ENCODE data around the gene FBXL12. TPM values are rescaled to one million over a fixed set of nuclear protein-coding genes. Genes with fewer than 3 reads are reported as not detected.
"Not testable (repeated sequence)": the region's sequence is repeated elsewhere in the genome, so short reads cannot be mapped to it uniquely, and the experiment has no call there.

Gene FBXL12
- total and polyA plus RNA-seq, 2 experiments from 2014 or later = 23.5 to 25.4 TPM

DNA sequence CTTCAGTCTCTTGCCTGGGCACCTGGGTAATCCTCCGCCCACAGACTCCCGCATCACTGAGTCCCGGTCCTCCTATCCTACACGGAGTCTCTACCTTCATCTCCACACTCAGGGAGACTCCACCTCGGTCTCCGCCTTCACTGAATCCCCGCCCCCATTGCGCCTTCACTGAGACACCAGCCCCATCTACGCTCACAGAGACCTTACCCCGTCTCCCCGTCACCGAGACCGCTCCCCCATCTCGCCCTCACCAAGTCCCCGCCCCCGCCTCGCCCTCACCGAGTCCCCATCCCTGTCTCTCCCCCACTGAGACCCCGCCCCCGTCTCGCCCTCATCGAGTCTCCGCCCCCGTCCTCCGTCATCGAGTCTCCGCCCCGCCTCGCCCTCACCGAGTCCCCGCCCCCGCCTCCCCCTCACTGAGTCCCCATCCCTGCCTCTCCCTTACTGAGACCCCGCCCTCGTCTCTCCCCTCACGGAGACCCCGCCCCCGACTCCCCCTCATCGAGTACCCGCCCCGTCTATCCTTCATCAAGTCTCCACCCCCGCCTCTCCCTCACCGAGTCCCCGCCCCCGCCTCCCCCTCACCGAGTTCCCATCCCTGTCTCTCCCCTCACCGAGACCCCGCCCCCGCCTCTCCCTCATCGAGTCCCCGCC lies 27.2 kb downstream of the FBXL12 start:
- peaks cover 13% of the 10 kb centered on the region for H3K27me3 Mint-ChIP-seq (ENCODE audit: insufficient read depth, low read depth, poor library complexity)
- H3K4me3 ChIP-seq = peak overlapping the region; percentile 65
- DNase-seq (ENCODE audit: low spot score) (peak; percentile 98), ATAC-seq (peak; percentile 75)
- peak overlapping the region; percentile 47 for H3K27ac ChIP-seq (ENCODE audit: low read depth)
- H3K9me2 ChIP-seq (ENCODE audit: insufficient read depth) = no peaks in the 10 kb centered on the region; the same call in 1 of the 2 replicates
- no peaks in the 10 kb centered on the region for H4K20me1 ChIP-seq (replicated peaks; ENCODE audit: insufficient read depth)
- no peaks in the 10 kb centered on the region for H3K27me3 ChIP-seq (ENCODE audit: insufficient read depth)
- H3K4me1 Mint-ChIP-seq = peaks cover 32% of the 10 kb centered on the region
- H3K4me3 Mint-ChIP-seq = peak overlapping the region; percentile 80
- H3K36me3 ChIP-seq (ENCODE audit: insufficient read depth) = peaks cover 4% of the 10 kb centered on the region; the same call in 1 of the 2 replicates
- peak overlapping the region; percentile 58 for H3K4me2 ChIP-seq
- H2AFZ ChIP-seq = no peak overlapping the region
- peak overlapping the region; percentile 90 for H3K27ac Mint-ChIP-seq
- H3K9me3 Mint-ChIP-seq = peaks cover 8% of the 10 kb centered on the region
- TF ChIP-seq CREB1 (CRISPR knock-in tag; IDR thresholded peaks at IDR 0.05; ENCODE audit: low read depth) = peak; percentile 57; the same call in 1 of the 2 replicates
- TF ChIP-seq POLR2AphosphoS5 (IDR thresholded peaks at IDR 0.05; ENCODE audit: low read depth) = peak; percentile 36; the same call in 1 of the 2 replicates
- no peak for TF ChIP-seq JUNB (IDR thresholded peaks at IDR 0.05; ENCODE audit: unreplicated experiment)
- TF ChIP-seq ZNF331 (CRISPR knock-in tag; IDR thresholded peaks at IDR 0.05; ENCODE audit: low read depth) = no peak
- H3K4me1 ChIP-seq (ENCODE audit: insufficient read depth) = peaks cover 41% of the 10 kb centered on the region
- H3F3A ChIP-seq (replicated peaks; ENCODE audit: low read depth) = peaks cover 22% of the 10 kb centered on the region
- peaks cover 22% of the 10 kb centered on the region for H3K36me3 Mint-ChIP-seq (ENCODE audit: low read depth)
- peaks cover 8% of the 10 kb centered on the region; the same call in 1 of the 2 replicates for H3K79me2 ChIP-seq (replicated peaks; ENCODE audit: insufficient read depth)

DNA sequence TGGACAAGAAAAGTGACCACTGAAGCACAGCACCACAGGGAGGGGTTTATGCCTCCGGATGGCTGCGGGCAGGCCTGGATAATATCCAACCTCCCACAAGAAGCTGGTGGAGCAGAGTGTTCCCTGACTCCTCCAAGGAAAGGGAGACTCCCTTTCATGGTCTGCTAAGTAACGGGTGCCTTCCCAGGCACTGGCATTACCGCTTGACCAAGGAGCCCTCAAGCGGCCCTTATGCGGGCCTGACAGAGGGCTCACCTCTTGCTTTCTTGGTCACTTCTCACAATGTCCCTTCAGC lies 27.9 kb downstream of the FBXL12 start:
- Mint-ChIP-seq H3K27me3 (ENCODE audit: insufficient read depth, low read depth, poor library complexity) (peaks cover 13% of the 10 kb centered on the region), H3K4me1 (peaks cover 36% of the 10 kb centered on the region), H3K9me3 (peaks cover 10% of the 10 kb centered on the region), H3K4me3 (peak overlapping the region; percentile 80), H3K36me3 (ENCODE audit: low read depth) (peaks cover 19% of the 10 kb centered on the region)
- Histone ChIP-seq H3K4me1 (ENCODE audit: insufficient read depth) (peaks cover 45% of the 10 kb centered on the region), H3K4me3 (peak overlapping the region; percentile 42), H3K4me2 (peak overlapping the region; percentile 58), H3K27ac (ENCODE audit: low read depth) (peak overlapping the region; percentile 47), H3F3A (replicated peaks; ENCODE audit: low read depth) (peaks cover 26% of the 10 kb centered on the region)
- H3K27me3 ChIP-seq (ENCODE audit: insufficient read depth); DNase-seq (ENCODE audit: low spot score); H3K79me2 ChIP-seq (replicated peaks; ENCODE audit: insufficient read depth); H3K9me2 ChIP-seq (ENCODE audit: insufficient read depth); H3K27ac Mint-ChIP-seq; H2AFZ ChIP-seq; ATAC-seq; H3K36me3 ChIP-seq (ENCODE audit: insufficient read depth); H4K20me1 ChIP-seq (replicated peaks; ENCODE audit: insufficient read depth): not testable (repeated sequence)

DNA sequence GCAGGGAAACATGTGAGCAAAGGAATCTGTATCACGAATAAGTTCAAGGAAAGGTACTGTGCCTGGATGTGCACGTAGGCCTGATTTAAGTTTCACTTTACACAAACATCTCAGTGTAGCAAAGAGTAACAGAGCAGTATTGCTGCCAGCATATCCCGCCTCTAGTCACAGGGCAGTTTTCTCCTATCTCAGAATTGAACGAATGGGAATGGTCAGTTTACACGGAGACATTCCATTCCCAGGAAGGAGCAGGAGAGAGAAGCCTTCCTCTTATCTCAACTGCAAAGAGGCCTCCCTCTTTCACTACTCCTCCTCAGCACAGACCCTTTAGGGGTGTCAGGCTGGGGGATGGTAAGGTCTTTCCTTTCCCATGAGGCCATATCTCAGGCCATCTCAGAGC lies 29.3 kb downstream of the FBXL12 start:
- H3K4me1 ChIP-seq (ENCODE audit: insufficient read depth) = peaks cover 49% of the 10 kb centered on the region
- not testable (repeated sequence) for H4K20me1 ChIP-seq (replicated peaks; ENCODE audit: insufficient read depth); H3K9me2 ChIP-seq (ENCODE audit: insufficient read depth); DNase-seq (ENCODE audit: low spot score); H3K4me3 Mint-ChIP-seq; ATAC-seq; H3K27me3 ChIP-seq (ENCODE audit: insufficient read depth); H3K36me3 ChIP-seq (ENCODE audit: insufficient read depth)
- H3K79me2 ChIP-seq (replicated peaks; ENCODE audit: insufficient read depth) = peaks cover 13% of the 10 kb centered on the region
- H2AFZ ChIP-seq = peak overlapping the region; percentile 47; the same call in 1 of the 2 replicates
- peaks cover 10% of the 10 kb centered on the region for H3K9me3 Mint-ChIP-seq
- peaks cover 43% of the 10 kb centered on the region for H3K4me1 Mint-ChIP-seq
- peak overlapping the region; percentile 41 for H3K4me2 ChIP-seq
- H3K4me3 ChIP-seq = peak overlapping the region; percentile 8; the same call in 1 of the 2 replicates
- H3K27me3 Mint-ChIP-seq (ENCODE audit: insufficient read depth, low read depth, poor library complexity) = peaks cover 19% of the 10 kb centered on the region
- H3K27ac Mint-ChIP-seq = peak overlapping the region; percentile 84
- H3K36me3 Mint-ChIP-seq (ENCODE audit: low read depth) = peaks cover 19% of the 10 kb centered on the region
- peaks cover 32% of the 10 kb centered on the region for H3F3A ChIP-seq (replicated peaks; ENCODE audit: low read depth)
- peak overlapping the region; percentile 90 for H3K27ac ChIP-seq (ENCODE audit: low read depth)

DNA sequence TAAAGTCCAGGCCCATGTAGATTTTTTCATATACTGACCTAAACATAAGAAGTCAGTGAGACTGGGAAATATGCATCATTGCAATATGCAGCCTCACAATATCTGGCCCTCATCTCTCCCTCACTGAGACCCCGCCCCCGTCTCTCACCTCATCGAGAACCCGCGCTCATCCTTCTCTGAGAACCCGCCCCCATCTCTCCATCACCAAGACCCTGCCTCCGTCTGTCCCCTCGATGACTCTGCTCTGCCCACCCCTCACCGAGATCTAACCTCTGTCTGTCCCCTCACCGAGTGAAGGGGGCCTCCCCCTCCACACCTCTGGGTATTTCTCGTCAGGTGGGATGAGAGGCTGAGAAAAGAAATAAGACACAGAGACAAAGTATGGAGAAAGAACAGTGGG lies 29.8 kb downstream of the FBXL12 start:
- Histone ChIP-seq H3K4me3 (peak overlapping the region; percentile 8; the same call in 1 of the 2 replicates), H3K36me3 (ENCODE audit: insufficient read depth) (peaks cover 4% of the 10 kb centered on the region; the same call in 1 of the 2 replicates), H3K27ac (ENCODE audit: low read depth) (peak overlapping the region; percentile 90), H3F3A (replicated peaks; ENCODE audit: low read depth) (peaks cover 37% of the 10 kb centered on the region), H3K27me3 (ENCODE audit: insufficient read depth) (no peaks in the 10 kb centered on the region), H3K4me1 (ENCODE audit: insufficient read depth) (peaks cover 53% of the 10 kb centered on the region), H3K4me2 (peak overlapping the region; percentile 41), H3K79me2 (replicated peaks; ENCODE audit: insufficient read depth) (peaks cover 15% of the 10 kb centered on the region), H3K9me2 (ENCODE audit: insufficient read depth) (no peaks in the 10 kb centered on the region; the same call in 1 of the 2 replicates), H4K20me1 (replicated peaks; ENCODE audit: insufficient read depth) (no peaks in the 10 kb centered on the region), H2AFZ (peak overlapping the region; percentile 47; the same call in 1 of the 2 replicates)
- Mint-ChIP-seq H3K4me1 (peaks cover 48% of the 10 kb centered on the region), H3K27me3 (ENCODE audit: insufficient read depth, low read depth, poor library complexity) (peaks cover 19% of the 10 kb centered on the region), H3K9me3 (peaks cover 10% of the 10 kb centered on the region), H3K36me3 (ENCODE audit: low read depth) (peaks cover 19% of the 10 kb centered on the region), H3K4me3 (no peak overlapping the region; the same call in 2 of the 3 replicates), H3K27ac (peak overlapping the region; percentile 84; the same call in 1 of the 2 replicates)
- DNase-seq (ENCODE audit: low spot score) (peak; percentile 33), ATAC-seq (no peak)
- no peak for TF ChIP-seq POLR2AphosphoS5 (IDR thresholded peaks at IDR 0.05; ENCODE audit: low read depth)

Data from GM23338 (cell line).